HepG2 (cell line): ENCODE data around the gene ELP1. TPM values are rescaled to one million over a fixed set of nuclear protein-coding genes. Genes with fewer than 3 reads are reported as not detected.
A peak's percentile ranks its signal among the peaks of the same experiment; 100 is the strongest.

ENCODE experiments used
- ATF2 ChIP-seq: sonication (generic); formaldehyde crosslinking; IDR thresholded peaks from 2 replicates; pipeline ENCODE4 v1.4.0; 2020; ENCODE audit warnings: missing genetic modification reagents
- CAMTA2 ChIP-seq: sonication (generic); formaldehyde crosslinking; IDR thresholded peaks from 2 replicates; pipeline ENCODE4 v1.4.0; 2020; ENCODE audit warnings: mild to moderate bottlenecking, missing genetic modification reagents, borderline replicate concordance
- CREB3 ChIP-seq: sonication (generic); formaldehyde crosslinking; IDR thresholded peaks from 2 replicates; pipeline ENCODE4 v1.5.0; 2020; ENCODE audit warnings: missing genetic modification reagents
- FOXA3 ChIP-seq: IDR thresholded peaks from 2 replicates; pipeline ENCODE4 v1.6.1; 2016; ENCODE audit warnings: missing genetic modification reagents, missing compliant biosample characterization
- GMEB1 ChIP-seq: sonication (generic); formaldehyde crosslinking; IDR thresholded peaks from 2 replicates; pipeline ENCODE4 v1.5.1; 2020; ENCODE audit warnings: missing genetic modification reagents, mild to moderate bottlenecking, borderline replicate concordance
- HDAC1 ChIP-seq: sonication (generic); formaldehyde crosslinking; IDR thresholded peaks from 2 replicates; pipeline ENCODE4 v1.5.1; 2020; ENCODE audit warnings: mild to moderate bottlenecking, missing genetic modification reagents
- HES4 ChIP-seq: sonication (generic); formaldehyde crosslinking; IDR thresholded peaks from 2 replicates; pipeline ENCODE4 v1.9.0; 2021; ENCODE audit warnings: mild to moderate bottlenecking, missing genetic modification reagents, borderline replicate concordance
- THAP11 ChIP-seq: IDR thresholded peaks from 2 replicates; pipeline ENCODE4 v1.6.1; 2016; ENCODE audit warnings: missing biosample characterization, missing genetic modification reagents
- ZNF776 ChIP-seq: sonication (generic); formaldehyde crosslinking; IDR thresholded peaks from 2 replicates; pipeline ENCODE4 v1.4.0; 2020; ENCODE audit warnings: mild to moderate bottlenecking, missing genetic modification reagents
- polyA plus RNA-seq, 8 experiments: library from polyadenylated mRNA; depleted of rRNA in 3 of 8; stranded (reverse) in 7 of 8; unstranded in 1 of 8; fragments of >200 nt; fragmentation: Illumina TruSeq in 4 of 8; extraction: Trizol in 4 of 8; gene quantifications; 2 replicates each; pipeline versions ENCODE4 v1.2.1 to v1.2.3, GENCODE V29; 2011 to 2016; ENCODE audit warnings: low read depth in 4 of 8, missing spikeins in 1 of 8, mixed read lengths in 1 of 8; ENCODE audit not compliant: insufficient read depth in 1 of 8
- total RNA-seq, 5 experiments: library from RNA; depleted of rRNA; stranded (reverse); fragments of >200 nt; fragmentation: Illumina TruSeq; extraction: Trizol; gene quantifications; 2 replicates each; pipeline ENCODE4 v1.2.3, GENCODE V29; 2016; ENCODE audit warnings: low read depth in 1 of 5

The ELP1 gene
- total and polyA plus RNA-seq, 2 of the 13 experiments (the other 11 are each of a cell fraction or from before 2014, with no cell fraction given): 157 to 275 TPM

- TF ChIP-seq HES4 (CRISPR knock-in tag): peak; percentile 61; the same call in 1 of the 2 replicates
- peak; percentile 75; the same call in 1 of the 2 replicates for TF ChIP-seq CAMTA2 (CRISPR knock-in tag)
- peak; percentile 67; the same call in 1 of the 2 replicates for TF ChIP-seq GMEB1 (CRISPR knock-in tag)
- 0 out of 2 replicates have a peak, but pooled peaks have one; percentile 59 for TF ChIP-seq ZNF776
- 0 out of 2 replicates have a peak, but pooled peaks have one; percentile 11 for TF ChIP-seq CREB3 (CRISPR knock-in tag)
- peak; percentile 14; the same call in 1 of the 2 replicates for TF ChIP-seq FOXA3 (CRISPR knock-in tag)
- 0 out of 2 replicates have a peak, but pooled peaks have one; percentile 7 for TF ChIP-seq ATF2 (CRISPR knock-in tag)
- TF ChIP-seq HDAC1 (CRISPR knock-in tag): peak; percentile 92
- TF ChIP-seq THAP11 (CRISPR knock-in tag): peak; percentile 77
Measured at GRCh38 chr9:108934323-108934893, 484 bp upstream of the ELP1 start, which contains the start of gene ABITRAM (continued).
